Femur (tissue), 1 donor: ENCODE measurements around the gene NCOA5.
A peak's percentile ranks its signal among the peaks of the same experiment; 100 is the strongest.

Experiments
- DNase-seq: peaks from one replicate; pipeline ENCODE4 v3.0.0-alpha.2; 2017

The NCOA5 gene

DNA sequence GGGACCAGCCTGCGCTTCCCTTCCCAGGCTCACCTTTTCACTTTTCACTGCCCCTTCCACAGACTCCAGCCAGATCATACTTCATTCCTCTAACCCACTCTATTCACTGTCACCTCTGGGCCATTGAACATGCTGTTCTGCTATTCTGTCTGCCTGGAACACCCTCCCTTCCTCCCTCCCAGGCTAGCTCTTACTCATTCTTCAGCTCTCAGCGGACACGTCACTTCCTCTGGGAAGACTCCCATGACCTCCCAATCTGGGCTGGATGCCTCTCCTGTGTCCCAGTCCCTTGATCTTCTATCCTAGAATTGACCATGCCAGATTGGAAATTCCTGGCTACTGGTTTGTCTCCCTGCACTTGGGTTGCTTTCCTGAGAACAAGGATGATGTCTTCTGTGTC is 55.7 kb downstream of the NCOA5 start:
- no peak for DNase-seq

DNA sequence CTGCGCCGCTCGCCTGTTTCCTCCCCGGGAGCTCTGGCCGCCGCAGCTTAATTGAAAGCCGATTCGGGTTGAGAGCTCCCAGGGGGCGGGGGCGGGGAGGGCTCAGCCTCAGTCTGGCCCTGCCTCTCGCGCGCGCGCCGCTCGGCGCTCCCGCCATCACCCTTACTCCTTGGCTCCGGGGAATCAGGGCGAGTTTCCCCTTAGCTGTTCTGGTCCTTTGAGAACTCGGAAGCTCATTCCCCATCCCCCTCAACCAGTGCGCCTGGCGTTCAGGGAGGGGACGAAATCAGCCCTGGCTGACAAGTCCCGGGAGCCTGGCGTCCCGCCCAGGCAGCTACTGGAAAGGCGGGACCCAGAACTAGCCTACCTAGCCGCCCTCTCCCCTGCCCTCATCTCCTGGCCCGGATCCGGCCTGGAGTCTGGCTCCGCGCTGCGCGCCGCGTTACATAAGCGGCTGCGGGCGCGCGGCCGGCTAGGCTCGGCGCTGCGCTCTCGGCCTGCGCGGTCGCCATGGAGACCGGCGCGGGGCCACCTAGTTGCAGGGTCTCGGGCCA is 58.0 kb downstream of the NCOA5 start:
- no peak for DNase-seq

DNA sequence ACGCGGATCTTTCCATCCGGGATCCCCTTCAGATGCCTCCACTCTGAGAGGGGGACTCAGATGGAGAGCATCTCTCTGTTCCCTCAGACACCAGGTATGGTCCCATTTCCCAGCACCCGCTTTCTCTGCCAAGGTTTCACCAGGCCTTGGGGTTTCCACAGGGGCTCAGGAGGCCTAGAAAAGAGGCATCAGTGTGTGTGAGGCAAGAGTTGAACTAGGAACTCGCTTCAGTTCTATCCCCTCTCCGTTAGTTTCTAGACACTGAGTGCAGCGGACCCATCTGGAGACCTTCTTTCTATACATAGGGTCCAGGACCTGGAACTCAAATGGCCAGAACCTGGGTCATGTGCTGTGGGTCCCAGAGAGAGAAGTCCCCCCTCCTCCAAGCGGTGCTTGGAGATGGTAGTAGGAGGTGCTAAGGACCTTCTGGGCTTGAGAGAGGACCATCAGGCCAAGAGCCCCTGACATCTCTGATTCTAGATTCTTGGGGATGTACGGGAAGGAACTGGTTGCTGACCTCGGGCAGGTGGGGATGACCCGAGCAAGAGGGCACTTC is 58.7 kb downstream of the NCOA5 start:
- DNase-seq, result no peak

DNA sequence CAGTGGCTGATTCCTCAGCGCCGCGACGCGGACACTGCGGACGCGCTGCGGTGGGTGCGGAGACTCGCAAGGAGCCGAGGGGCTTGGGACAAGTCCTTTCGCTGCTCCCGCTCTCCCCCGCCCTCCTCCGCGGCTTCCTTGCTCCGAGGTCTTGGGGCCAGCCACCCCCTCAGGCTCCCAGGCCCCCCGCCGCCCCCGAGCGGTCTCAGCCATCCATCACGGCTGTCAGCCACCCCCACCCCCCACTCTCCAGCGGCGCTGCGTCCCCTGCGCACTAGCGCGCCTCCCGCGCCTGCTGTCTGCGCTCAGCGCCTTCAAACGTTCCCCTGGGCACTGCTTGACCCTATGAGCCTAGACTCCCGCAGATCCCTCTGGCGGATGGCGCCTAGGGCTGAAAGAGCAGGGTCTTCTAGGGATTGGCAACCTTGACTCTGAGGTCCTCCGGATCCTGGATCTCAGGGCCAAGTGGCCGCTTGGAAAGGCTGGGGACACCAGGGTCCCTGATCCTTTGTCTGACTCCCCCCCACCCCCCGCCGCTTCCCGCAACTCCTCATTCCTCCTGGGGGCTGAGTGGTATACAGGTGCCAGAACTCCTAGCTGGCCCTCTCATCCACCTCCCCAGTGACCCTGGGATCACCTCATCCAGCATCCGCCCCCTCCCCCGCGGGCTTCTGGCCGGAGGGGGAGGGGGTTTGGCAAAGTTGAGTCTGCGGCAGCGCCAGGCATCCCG is 59.3 kb downstream of the NCOA5 start:
- no peak for DNase-seq

DNA sequence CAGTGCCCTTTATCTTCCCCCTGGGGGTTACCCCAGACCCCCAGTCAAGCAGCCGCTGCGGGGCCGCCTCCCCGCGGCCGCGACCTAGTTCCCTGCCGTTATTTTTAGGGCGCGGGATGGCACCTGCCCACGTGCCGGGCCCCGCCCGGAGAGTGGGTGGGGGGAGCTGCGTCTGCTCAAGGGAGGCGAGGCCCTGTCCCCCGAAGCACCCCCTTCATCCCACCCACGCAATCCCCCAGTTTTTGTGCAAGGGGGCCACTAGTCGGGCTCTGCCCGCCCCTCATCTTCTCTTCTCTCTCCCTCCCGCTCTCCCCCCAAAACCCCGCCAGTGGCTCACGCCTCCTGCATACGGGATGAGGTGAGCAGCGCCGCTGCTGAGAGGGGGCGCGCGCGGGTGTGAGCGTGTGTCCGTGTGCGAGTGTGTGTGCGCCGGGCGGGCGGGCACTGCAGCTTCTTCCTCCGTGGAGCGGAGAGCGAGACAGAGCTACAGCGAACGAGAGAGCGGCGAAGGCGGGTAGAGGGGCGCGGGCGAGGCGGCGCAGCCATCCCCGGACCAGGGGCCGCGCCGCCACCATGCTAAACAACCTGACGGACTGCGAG is 60.9 kb downstream of the NCOA5 start, which contains the start of gene SLC12A5:
TSS of gene SLC12A5 (plus strand) at position 444 of the 600 bp plus-strand sequence. CDS start at position 574, 130 bp downstream.
- no peak for DNase-seq

DNA sequence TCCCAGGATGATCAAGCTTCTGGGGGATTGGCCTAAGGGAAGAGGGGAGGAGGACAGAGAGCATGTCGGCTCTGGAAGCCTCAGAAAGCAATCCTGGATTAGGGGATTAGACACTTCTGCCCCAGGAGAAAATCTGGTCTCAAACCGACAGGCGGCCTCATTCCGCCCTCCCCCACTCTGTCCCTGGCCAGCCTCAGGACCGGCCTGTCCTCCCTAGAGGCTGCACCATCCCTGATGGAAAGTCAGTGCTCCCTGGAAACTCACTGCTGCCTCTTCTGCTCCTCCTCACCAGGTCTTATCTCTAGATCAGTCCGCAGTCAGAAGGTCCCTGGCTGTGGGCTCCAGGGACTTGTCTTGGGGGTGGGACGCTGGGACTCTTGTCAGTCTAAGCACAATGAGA is 61.7 kb downstream of the NCOA5 start:
- DNase-seq, result no peak

DNA sequence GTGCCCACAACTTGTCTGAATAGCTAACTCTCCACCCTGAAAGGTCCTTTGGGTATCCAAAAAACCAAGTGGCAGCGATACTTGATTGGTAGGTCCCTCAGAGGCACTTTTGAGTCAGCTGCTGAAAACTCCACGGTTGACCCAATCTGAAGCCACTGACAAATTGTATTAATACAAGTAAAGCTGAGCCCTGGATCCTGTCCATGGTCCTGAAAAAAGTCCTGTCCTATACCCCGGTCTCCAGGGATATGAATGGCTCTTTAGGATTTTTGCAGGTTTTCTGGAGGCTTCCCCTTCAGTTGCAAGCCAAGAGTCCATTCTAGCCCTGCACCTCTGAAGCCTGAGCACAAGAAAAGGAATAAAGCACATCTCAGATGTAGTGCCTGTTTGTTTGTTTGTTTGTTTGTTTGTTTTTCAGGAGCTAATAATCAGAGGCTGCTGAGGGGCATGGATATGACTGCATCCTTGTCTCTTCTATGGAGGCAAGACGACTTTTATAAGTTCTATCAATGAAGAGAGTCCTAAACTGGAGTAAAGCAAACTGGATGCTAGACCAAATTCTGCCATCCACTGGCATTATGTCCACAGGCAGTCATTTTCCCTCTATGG is 62.4 kb downstream of the NCOA5 start:
- DNase-seq, result no peak

DNA sequence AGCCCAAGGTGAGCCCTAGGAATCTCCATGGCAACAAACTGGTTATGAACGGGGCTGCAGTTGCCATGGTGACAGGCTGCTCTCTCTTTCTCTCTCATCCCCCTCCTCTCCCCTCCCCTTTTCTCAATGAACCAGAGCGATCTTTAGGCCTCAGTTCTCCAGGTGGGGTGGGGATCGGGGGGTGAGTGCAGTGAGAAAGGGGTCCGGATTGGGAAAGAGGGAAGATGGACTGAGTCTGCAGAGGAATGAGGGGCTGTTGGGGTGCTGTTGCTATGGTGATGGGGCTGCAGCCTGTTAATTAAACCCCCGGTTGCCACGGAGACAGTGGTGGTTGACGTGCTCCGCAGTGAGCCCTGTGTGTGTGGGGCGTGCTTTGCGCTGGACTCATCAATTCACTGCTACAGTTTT is 64.4 kb downstream of the NCOA5 start:
- no peak for DNase-seq

DNA sequence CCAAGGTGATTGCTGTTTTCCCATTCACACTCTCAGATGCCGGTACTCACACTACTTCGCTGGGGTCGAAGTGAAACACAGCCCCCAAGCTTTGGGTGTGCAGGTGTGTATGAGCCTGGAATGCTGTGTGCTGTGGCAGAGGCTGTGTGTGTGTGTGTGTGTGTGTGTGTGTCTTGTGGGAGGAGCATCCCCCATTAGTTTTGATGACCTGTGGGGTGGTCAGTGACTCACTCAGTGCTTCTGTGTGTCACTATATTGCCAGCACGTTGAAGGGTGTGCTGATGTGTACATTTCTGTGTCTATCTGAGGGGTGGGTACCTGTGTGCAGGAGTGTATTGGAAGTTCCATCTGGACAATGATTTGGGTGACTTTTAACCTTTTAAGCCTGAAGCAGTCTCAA is 65.8 kb downstream of the NCOA5 start:
- DNase-seq, result no peak

DNA sequence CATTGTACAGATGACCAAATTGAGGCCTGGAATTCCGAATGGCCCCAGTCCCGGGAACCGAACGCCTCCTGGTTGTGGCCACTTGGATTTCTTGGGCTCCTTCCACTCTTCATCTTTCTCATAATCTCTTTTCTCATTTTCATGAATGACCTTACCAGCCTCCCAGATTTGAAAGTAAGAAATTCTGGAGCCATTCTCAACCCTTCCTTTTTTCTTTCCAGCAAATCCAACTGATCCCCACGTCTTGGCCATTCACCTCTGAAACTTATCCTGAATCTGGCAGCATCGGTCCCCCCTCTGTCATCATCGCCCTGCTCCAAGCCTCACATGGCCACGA is 66.6 kb downstream of the NCOA5 start:
- no peak for DNase-seq

DNA sequence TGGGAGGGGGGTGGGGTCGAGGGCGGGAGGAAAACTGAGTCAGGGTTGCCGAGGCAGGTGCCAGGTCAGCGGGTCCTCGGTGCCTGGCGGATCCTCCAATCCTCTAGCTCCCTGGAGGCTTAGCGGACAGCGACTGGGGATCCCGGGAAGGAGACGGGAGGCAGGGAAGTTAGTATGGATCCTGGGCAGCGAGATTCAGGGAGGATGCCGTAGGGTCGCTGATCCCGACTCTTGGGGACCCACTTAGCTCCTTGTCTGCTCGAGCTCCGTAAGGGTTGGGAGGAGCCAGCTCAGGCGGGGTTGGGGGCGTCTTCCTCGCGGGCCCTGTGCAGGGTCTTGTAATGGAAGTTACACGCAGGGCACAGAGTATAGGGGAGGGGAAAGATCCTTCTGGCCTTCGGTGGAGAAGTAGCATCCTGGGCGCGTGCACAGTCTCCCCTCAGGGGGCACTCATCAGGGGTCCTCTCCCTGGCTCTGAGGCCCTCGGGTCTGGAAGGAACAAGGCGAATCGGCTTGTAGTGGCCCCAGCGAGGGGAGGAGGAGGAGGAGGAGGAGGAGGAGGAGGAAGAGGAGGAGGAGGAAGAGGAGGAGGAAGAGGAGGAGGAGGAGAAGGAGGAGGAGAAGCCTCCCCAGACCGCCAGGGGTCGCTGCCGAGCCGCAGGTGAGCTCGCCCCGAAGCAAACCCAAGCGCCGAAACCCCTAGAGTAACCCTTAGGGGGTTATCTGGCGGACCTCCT is 67.2 kb downstream of the NCOA5 start:
- DNase-seq, result no peak

DNA sequence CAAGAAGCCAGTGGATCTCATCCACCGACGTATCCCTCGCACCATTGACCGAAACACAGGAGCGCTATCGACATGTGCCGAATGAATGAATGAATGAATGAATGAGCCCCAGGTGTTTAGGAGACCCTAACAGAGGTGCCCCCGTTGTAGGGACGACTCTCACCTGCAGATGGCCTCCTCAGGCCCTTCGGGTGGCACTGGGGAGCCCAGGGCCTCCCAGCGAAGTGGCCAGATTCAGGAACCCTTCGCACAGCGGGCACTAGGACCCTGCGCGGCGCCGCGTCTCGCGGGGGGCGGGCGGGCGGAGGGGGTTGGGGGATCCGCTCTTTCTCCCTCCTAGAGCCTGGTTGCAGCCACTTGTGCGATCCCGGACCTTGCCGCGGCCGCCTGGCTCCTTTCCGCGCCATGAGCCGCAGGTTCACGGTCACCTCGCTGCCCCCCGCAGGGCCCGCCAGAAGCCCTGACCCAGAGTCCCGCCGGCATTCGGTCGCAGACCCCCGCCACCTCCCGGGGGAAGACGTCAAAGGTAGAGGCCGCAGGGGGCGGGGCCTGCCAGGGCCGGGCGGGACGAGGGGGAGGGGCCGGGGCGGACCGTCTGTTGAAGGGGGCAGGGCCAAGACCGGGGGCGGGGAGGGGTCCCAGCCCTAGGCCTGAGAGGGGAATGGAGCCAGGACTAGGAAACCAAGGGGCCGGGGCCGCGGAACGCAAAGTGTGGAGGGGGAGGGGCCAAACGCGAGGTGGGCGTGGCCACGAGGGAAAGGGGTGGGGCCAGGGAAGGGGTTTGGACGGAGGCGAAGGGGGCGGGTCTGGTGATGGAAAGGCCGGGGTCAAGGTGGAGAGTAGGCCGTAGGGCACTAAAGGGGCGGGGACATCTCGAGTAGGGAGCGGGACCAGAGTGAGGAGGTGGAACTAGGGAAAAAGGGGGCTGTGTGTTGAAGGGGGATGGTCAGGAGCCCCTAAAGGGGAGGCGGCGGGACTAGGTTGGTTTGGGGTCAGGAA is 68.1 kb downstream of the NCOA5 start:
- peak; percentile 49 for DNase-seq

DNA sequence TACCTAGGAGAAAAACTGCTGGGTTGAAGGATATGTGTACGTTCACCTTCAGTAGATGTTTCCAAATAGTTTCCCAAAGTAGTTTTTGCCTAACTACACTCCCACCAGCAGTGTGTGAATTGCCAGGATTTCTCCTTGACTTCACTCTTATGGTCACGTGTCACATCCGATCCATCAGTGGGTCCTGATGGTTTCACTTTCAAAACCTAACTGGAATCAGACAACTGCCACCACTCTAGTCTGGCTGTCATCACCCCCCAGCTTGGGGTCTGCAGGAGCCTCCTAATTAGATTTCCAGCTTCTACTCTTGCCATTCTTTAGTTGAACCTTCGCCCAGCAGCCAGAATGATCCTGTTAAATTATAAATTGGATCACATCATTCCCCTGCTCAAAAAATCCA is 69.2 kb downstream of the NCOA5 start:
- no peak for DNase-seq

DNA sequence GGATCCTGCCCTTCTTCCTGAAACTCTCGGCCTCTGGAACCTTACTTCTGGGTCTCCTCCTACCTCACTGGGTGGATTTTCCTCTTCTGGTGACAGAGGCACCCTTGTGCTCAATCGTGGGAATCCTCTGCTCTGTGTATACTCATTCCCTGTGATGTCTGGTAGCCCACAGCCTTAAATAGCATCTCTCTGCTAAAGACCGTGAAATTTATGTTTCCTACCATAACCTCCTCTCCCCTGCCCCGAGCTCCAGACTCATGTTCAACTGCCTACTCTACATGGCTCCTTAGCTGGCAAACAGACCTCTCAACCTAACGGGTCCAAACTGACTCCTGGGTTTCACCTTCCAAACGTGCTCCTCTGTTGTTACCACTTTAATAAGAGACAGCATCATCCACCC is 71.2 kb downstream of the NCOA5 start:
- DNase-seq, result no peak

DNA sequence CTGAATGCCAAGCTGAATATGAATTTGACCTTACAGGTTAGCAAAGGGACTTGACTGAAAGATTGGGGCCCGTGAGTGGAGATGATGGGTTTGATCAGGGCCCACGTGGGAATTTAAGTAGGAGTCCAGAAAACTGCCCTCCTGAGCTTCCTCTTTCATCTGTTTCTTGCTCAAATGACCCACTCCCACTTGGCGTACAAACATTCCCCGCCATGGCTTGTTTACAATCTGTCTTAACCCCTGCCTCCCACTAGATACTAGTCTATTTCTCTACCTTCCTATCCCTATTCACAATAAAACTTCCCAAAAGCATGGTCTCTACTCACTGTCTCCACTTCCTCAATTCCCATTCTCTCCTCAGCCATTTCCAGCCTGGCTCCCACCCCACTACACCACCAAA is 71.7 kb downstream of the NCOA5 start:
- no peak for DNase-seq

DNA sequence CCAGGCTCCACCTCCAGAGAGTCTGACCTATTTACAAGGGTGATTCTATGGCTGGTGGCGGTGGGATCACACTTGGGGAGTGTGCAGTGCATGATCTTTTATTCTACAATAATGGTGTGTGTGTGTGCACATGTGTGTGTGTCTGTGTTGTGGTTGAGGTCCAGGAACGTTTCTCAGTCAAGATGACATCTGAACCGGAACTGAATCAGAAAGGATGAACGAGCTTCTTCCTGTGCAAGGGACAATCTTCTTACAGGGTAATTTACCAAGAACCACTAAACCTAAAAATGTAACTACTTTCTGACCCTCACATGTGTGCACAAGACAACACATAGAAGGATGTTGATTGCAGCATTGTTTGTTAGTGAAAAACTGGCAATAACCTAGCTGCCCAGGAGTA is 72.5 kb downstream of the NCOA5 start:
- no peak for DNase-seq

DNA sequence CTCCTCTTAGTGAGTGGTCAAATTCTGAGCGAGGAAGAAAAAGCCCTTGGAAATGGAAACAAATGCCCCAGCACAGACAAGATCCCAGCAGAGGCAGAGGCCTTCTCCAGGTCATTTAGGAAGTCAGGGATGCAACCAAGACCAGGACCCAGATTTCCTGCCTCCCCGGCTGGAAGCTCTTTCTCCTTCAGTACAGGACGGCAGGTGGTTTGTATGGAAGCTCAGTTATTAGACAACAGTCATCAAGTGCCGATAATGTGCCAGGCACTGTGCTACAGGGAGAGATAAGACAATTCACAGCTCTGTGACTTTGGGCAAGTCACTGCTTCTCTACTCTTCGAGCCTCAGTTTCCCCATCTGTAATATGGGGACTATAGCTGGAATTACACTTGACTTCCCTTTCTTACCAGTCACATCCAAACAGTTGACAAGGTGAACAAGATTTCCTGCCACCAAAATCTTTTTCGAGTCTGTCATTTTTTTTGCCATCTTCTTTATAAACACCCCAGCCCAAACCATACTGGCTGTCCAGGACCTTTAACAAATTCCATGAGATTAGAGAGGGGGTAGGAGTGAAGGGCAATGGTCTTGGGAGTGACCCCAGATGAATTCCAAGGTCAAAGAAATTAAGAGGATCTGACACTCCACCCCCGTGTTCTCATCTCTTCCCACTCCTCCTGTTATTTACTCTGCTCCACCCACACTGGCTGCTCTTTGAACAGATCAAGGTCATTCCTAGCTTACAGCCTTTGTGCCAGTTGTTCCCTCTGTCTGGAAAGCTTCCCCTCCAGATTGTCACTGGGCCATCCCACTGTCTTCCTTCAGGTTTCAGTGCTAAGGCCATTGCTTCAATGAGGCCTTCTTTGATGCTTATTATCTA is 75.0 kb downstream of the NCOA5 start:
- no peak for DNase-seq

DNA sequence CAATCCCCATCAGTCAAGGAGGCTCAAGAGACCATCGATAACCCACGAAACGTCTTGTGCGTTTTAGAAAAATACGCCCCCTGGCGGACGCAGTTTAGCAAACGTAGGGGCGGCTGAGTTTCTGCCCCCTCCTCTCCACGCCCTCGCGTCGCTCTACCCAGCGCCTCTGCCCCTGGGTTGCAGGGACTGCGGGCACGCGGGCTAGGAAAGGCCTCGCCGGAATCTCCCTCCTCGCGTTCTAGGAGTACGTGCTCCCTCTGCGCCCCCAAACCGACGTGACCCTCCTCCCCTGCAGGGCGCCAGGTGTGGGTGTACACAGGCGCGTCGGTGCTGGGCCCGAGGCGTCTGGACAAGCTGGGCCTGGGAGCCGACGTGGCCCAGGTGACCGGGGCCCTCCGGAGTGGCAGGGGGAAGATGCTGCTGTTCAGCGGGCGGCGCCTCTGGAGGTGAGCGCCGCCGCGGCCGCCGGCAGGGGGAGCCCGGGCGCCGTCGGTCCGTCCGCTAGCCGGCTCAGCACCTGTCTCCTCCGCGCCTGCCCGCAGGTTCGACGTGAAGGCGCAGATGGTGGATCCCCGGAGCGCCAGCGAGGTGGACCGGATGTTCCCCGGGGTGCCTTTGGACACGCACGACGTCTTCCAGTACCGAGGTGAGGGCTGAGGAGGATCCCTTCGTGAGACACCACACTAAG is 75.8 kb downstream of the NCOA5 start:
- DNase-seq, result no peak

DNA sequence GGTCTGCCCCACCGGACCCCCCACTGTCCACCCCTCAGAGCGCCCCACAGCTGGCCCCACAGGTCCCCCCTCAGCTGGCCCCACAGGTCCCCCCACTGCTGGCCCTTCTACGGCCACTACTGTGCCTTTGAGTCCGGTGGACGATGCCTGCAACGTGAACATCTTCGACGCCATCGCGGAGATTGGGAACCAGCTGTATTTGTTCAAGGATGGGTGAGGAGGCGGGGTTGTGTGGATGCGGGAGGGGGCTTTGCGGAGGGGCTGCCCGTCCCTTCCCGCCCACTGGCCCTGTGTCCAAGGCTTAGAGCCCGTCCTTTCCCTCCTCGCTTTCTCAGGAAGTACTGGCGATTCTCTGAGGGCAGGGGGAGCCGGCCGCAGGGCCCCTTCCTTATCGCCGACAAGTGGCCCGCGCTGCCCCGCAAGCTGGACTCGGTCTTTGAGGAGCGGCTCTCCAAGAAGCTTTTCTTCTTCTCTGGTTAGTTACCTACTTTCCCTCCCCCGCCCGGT is 76.4 kb downstream of the NCOA5 start:
- DNase-seq, result no peak

DNA sequence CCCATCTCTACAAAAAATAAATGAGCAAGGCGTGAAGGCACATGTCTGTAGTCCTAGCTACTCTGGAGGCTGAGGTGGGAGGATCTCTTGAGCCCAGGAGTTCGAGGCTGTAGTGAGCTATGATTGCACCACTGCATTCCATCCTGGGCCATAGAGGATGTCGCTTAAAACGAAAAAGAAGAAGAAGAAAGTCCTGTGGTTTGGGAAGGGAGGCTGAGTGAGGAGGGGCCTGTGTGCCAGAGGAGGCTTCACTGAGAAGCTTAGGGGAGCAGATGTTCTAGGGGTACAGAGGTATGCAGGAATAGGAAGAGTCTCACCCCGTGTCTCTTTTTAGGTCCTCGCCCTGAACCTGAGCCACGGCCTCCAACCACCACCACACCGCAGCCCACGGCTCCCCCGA is 76.8 kb downstream of the NCOA5 start:
- no peak for DNase-seq
